ENCODE results near the gene RPRML. TPM values are rescaled to one million over a fixed set of nuclear protein-coding genes. Genes with fewer than 3 reads are reported as not detected.
A peak's percentile ranks its signal among the peaks of the same experiment; 100 is the strongest.

The RPRML gene
- total and polyA plus RNA-seq, 7 experiments from 2014 or later: not detected

DNA sequence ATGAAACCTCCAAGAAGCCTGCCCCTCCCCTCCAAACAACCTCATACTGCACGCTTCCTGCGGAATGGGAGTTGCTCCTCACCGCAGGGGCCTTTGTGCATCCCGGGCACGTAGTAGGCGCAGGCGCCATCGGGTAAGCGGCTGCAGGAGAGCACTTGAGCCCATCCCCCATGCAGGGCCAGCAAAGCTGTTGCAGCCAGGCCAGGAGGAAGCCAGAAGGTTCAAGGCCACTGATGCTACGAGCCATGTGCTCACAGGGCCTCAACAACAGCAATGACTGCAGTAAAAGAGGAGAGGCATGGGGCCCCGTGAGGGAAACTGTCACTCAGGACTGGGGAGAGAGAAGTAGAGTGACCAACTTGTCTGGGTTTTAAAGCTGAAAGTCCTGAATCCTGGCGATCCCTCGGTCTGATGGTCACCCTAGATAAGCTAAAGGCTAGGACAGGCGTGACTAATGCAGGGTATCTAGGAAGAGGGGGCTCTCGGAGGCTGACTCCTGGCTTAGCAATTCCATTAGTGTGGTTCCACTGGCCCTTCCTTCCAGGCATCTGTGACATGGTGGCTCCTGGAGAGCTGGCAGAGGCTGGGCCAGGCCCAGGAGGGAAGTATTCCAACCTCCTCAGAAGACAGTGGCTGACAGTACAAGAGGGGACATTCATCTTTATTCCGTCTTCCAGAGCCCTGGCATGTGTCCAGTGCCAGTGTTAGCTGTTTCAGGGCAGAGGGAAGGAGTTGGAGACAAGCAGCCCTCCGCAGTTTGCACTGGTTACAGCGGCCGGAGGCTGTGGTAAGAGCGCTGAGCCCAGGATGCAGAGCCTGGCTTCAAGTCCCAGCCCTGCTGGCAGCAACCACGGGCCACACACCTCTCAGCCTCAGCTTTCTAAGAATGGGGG is 35.3 kb downstream of the RPRML start:
- peaks cover 15 to 34% (median 23%) of the 10 kb centered on the region in 7 donors for H3K4me1 Mint-ChIP-seq
- Histone ChIP-seq H3K27me3 (ENCODE audit: control insufficient read depth in 2 of 2, insufficient read depth in 2 of 2, low read length in 2 of 2) (no peaks in the 10 kb centered on the region), H3K36me3 (ENCODE audit: control insufficient read depth in 2 of 3, insufficient read depth in 3 of 3, low read length in 3 of 3) (peaks cover 0 to 25% (median 0%) of the 10 kb centered on the region in 3 experiments), H3K4me1 (ENCODE audit: control insufficient read depth in 2 of 2, insufficient read depth in 2 of 2, low read length in 2 of 2) (peaks cover 0 to 10% of the 10 kb centered on the region in 2 donors), H3K9me3 (ENCODE audit: control insufficient read depth in 2 of 3, low read length in 3 of 3) (no peaks in the 10 kb centered on the region), H3K27ac (ENCODE audit: low read depth, low read length) (no peak overlapping the region), H3K4me3 (ENCODE audit: low read length) (no peak overlapping the region)
- ATAC-seq (no peak), DNase-seq (peak in 3 of 9 donors; percentile 7 to 17 (median 10))
- H3K4me3 Mint-ChIP-seq: peak overlapping the region in 8 of 10 donors; percentile 19 to 74 (median 62)
- H3K27me3 Mint-ChIP-seq: no peaks in the 10 kb centered on the region
- CTCF ChIA-PET: interaction anchor here (0.8 to 1.4 kb wide), 3 partner anchors 9 to 373 kb away, joined by 3 to 4 read pairs (median 3); no protein-coding TSS in a partner anchor
- peaks cover 0 to 2% (median 0%) of the 10 kb centered on the region in 11 donors for H3K9me3 Mint-ChIP-seq
- intact Hi-C loops (cut with micrococcal nuclease): loop anchor here (2.0 to 5.0 kb wide), 3 partner anchors 57 to 674 kb away; no protein-coding TSS in a partner anchor
- POLR2A ChIA-PET: interaction anchor here (1.1 kb wide), 1 partner anchor 381 kb away, joined by 3 read pairs; no protein-coding TSS in a partner anchor
- peaks cover 0 to 16% (median 3%) of the 10 kb centered on the region in 5 donors for H3K36me3 Mint-ChIP-seq
- H3K27ac Mint-ChIP-seq: peak overlapping the region; percentile 13 to 92 (median 69)

DNA sequence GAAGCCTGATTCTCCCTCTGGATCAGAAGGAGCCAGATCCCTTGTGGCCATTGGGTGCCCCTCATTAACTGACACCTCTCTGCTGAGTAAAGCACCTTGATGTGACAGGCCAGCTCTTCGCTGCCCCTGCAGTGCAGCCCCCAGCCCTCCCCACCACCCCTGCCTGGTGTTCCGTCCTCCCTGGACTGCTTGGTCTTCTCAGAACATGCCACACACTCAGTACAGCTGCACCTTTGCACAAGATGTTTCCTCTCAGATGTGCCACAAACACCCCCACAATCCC is 35.9 kb downstream of the RPRML start:
- Mint-ChIP-seq H3K9me3 (peaks cover 0 to 2% (median 0%) of the 10 kb centered on the region in 11 donors), H3K36me3 (peaks cover 0 to 15% (median 4%) of the 10 kb centered on the region in 5 donors), H3K4me1 (peaks cover 15 to 34% (median 23%) of the 10 kb centered on the region in 7 donors), H3K27ac (peak overlapping the region in 6 of 9 donors; percentile 63 to 92 (median 75)), H3K27me3 (no peaks in the 10 kb centered on the region), H3K4me3 (peak overlapping the region in 8 of 10 donors; percentile 19 to 74 (median 62))
- Histone ChIP-seq H3K4me3 (ENCODE audit: low read length) (no peak overlapping the region), H3K27me3 (ENCODE audit: control insufficient read depth in 2 of 2, insufficient read depth in 2 of 2, low read length in 2 of 2) (no peaks in the 10 kb centered on the region), H3K27ac (ENCODE audit: low read depth, low read length) (no peak overlapping the region), H3K4me1 (ENCODE audit: control insufficient read depth in 2 of 2, insufficient read depth in 2 of 2, low read length in 2 of 2) (peaks cover 0 to 10% of the 10 kb centered on the region in 2 donors), H3K9me3 (ENCODE audit: control insufficient read depth in 2 of 3, low read length in 3 of 3) (no peaks in the 10 kb centered on the region), H3K36me3 (ENCODE audit: control insufficient read depth in 2 of 3, insufficient read depth in 3 of 3, low read length in 3 of 3) (peaks cover 0 to 27% (median 0%) of the 10 kb centered on the region in 3 experiments)
- DNase-seq: no peak
- POLR2A ChIA-PET: no interaction called here
- CTCF ChIA-PET: interaction anchor here (1.1 to 2.7 kb wide), 3 partner anchors 8 to 374 kb away, joined by 3 to 14 read pairs (median 6); no protein-coding TSS in a partner anchor
- intact Hi-C loops (cut with micrococcal nuclease): loop anchor here (2.0 to 5.0 kb wide), 3 partner anchors 58 to 674 kb away; no protein-coding TSS in a partner anchor
- ATAC-seq: no peak

DNA sequence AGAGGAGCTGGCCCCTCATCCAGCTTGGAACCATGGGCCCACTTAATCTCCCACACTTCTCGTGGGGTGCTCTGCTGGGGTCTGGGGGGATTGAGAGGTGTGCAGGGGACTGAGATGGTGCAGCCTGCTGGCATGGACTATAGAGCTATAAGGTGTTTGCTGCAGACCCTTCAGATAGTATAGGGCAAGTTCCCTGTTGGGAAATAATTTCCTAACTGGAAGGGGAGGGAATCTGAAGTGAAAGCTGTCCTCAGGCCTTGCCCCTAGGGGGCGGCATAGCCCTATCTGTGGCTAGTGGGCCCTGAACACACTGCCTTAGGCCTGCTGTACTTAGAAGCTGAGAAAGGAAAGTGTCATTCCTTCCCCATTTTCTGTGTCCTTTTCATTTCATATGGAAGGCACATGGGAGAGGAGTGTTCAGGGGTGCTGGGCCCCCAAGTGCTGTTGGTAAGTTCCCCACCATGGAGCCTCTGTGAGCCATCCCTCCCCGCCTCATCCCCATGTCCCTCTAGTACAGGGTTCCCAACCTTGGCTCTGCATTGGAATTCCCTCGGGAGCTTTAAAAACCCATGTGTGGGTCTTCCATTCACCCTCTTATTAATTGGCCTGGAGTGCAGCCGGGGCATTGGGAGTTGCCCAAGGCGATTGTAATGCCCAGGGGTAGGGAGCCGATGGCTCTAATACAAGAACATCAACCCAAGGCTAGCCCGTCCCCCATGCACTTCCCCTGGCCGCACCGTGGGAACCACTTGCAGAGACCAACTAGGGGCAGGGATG is 36.4 kb downstream of the RPRML start:
- Histone ChIP-seq H3K27me3 (ENCODE audit: control insufficient read depth in 2 of 2, insufficient read depth in 2 of 2, low read length in 2 of 2) (no peaks in the 10 kb centered on the region), H3K4me1 (ENCODE audit: control insufficient read depth in 2 of 2, insufficient read depth in 2 of 2, low read length in 2 of 2) (peaks cover 0 to 10% of the 10 kb centered on the region in 2 donors), H3K27ac (ENCODE audit: low read depth, low read length) (no peak overlapping the region), H3K9me3 (ENCODE audit: control insufficient read depth in 2 of 3, low read length in 3 of 3) (no peaks in the 10 kb centered on the region), H3K36me3 (ENCODE audit: control insufficient read depth in 2 of 3, insufficient read depth in 3 of 3, low read length in 3 of 3) (peaks cover 0 to 31% (median 2%) of the 10 kb centered on the region in 3 experiments), H3K4me3 (ENCODE audit: low read length) (no peak overlapping the region)
- Mint-ChIP-seq H3K9me3 (peaks cover 0 to 2% (median 0%) of the 10 kb centered on the region in 11 donors), H3K27me3 (no peaks in the 10 kb centered on the region), H3K27ac (peak overlapping the region in 6 of 9 donors; percentile 20 to 81 (median 71)), H3K4me1 (peaks cover 15 to 34% (median 23%) of the 10 kb centered on the region in 7 donors), H3K4me3 (no peak overlapping the region), H3K36me3 (peaks cover 0 to 15% (median 4%) of the 10 kb centered on the region in 5 donors)
- DNase-seq: peak in 7 of 9 donors; percentile 21 to 50 (median 30)
- ChIA-PET CTCF (interaction anchor here (1.1 to 2.7 kb wide), 7 partner anchors 9 to 673 kb away, joined by 3 to 14 read pairs (median 4); no protein-coding TSS in a partner anchor), POLR2A (no interaction called here)
- intact Hi-C loops (cut with micrococcal nuclease): loop anchor here (1.0 to 5.0 kb wide), 4 partner anchors 58 to 675 kb away; no protein-coding TSS in a partner anchor
- peak; percentile 68 for ATAC-seq

DNA sequence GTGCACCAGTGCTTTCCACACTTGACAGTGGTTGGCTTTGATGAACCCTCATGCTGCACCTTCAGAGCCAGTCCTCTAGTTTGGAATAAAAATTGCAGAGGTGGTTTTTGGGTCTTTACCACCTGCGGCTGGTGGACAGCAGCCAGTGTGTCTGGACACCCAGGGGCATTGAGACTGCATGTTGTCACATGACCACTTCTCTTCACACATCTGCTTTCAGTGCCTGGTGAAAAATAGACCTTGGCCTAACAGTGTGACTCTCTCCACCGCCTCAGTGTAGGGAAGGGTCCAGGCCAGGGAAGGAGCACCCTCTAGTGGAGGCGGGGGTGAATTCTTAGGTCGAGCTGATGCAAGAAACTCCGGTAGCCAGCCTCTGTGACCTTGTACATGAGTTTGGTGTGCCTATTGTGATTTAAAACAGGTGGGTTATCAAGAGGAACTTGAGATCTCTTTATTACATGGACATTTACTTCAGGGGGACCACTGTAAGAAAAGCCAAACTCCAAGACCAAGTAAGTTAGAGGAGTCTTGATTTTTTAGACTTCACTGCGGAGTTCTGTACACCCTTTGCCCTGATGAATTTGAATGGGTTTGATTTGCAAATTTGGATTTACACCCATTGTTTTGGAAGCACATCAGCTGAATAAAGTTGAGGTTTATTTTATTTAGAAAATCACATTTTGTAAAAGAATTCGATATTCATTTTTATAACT is 38.2 kb downstream of the RPRML start:
- Histone ChIP-seq H3K27me3 (ENCODE audit: control insufficient read depth in 2 of 2, insufficient read depth in 2 of 2, low read length in 2 of 2) (no peaks in the 10 kb centered on the region), H3K4me3 (ENCODE audit: low read length) (no peak overlapping the region), H3K4me1 (ENCODE audit: control insufficient read depth in 2 of 2, insufficient read depth in 2 of 2, low read length in 2 of 2) (peaks cover 0 to 10% of the 10 kb centered on the region in 2 donors), H3K9me3 (ENCODE audit: control insufficient read depth in 2 of 3, low read length in 3 of 3) (no peaks in the 10 kb centered on the region), H3K36me3 (ENCODE audit: control insufficient read depth in 2 of 3, insufficient read depth in 3 of 3, low read length in 3 of 3) (peaks cover 5 to 48% (median 7%) of the 10 kb centered on the region in 3 experiments), H3K27ac (ENCODE audit: low read depth, low read length) (no peak overlapping the region)
- CTCF ChIA-PET: interaction anchor here (0.6 to 2.7 kb wide), 5 partner anchors 10 to 372 kb away, joined by 3 to 14 read pairs (median 3); no protein-coding TSS in a partner anchor
- Mint-ChIP-seq H3K4me1 (peaks cover 15 to 34% (median 23%) of the 10 kb centered on the region in 7 donors), H3K27ac (peak overlapping the region in 6 of 9 donors; percentile 13 to 70 (median 46)), H3K4me3 (no peak overlapping the region), H3K27me3 (no peaks in the 10 kb centered on the region), H3K36me3 (peaks cover 3 to 23% (median 4%) of the 10 kb centered on the region in 5 donors), H3K9me3 (peaks cover 0 to 2% (median 0%) of the 10 kb centered on the region in 11 donors)
- POLR2A ChIA-PET: no interaction called here
- intact Hi-C loops (cut with micrococcal nuclease): loop anchor here (1.0 to 5.0 kb wide), 5 partner anchors 16 to 676 kb away; no protein-coding TSS in a partner anchor
- ATAC-seq (peak; percentile 89), DNase-seq (peak; percentile 31 to 69 (median 62))

DNA sequence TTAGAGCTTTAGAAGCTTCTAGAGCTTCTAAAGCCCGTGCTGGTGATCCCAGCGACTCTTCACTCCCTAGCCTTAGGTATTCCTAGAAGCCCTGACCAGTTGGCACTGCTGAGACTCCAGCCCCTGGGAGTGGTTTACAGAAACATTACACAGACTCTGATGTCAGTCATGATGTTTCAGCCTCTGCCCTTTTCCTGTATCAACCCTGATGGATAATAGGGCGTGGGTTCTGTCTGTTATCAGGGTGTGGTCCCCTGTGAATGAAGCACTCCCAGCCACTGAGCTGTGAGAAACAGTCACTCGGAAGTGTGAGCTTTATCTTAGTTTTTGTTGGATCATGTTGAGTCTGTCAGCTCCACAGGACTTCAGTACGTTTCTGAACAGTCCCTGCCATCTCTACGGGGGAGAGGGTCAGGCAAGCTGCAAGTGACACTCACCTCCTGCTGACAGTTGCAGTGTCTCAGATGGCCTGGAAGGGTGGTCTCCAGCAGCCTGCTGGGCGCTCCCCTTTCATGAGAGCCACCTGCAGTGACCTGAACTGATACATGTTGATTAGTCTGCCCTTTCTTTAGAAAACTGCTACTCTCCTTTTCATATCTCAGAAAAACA is 43.3 kb downstream of the RPRML start:
- H3K4me3 Mint-ChIP-seq: no peak overlapping the region

More for the DNA sequence above, 43.3 kb downstream of the RPRML start:
- Histone ChIP-seq H3K9me3 (ENCODE audit: control insufficient read depth in 2 of 3, low read length in 3 of 3) (no peaks in the 10 kb centered on the region), H3K4me1 (ENCODE audit: control insufficient read depth in 2 of 2, insufficient read depth in 2 of 2, low read length in 2 of 2) (no peaks in the 10 kb centered on the region), H3K36me3 (ENCODE audit: control insufficient read depth in 2 of 3, insufficient read depth in 3 of 3, low read length in 3 of 3) (peaks cover 26 to 98% (median 27%) of the 10 kb centered on the region in 3 experiments), H3K27me3 (ENCODE audit: control insufficient read depth in 2 of 2, insufficient read depth in 2 of 2, low read length in 2 of 2) (no peaks in the 10 kb centered on the region), H3K4me3 (ENCODE audit: low read length) (no peak overlapping the region), H3K27ac (ENCODE audit: low read depth, low read length) (no peak overlapping the region)
- H3K4me1 Mint-ChIP-seq: peaks cover 0 to 5% (median 0%) of the 10 kb centered on the region in 7 donors
- DNase-seq (no peak), ATAC-seq (no peak)
- intact Hi-C loops (cut with micrococcal nuclease): no loop called here
- peak overlapping the region in 2 of 9 donors; percentile 28 to 52 for H3K27ac Mint-ChIP-seq
- H3K36me3 Mint-ChIP-seq: peaks cover 7 to 59% (median 13%) of the 10 kb centered on the region in 5 donors
- ChIA-PET CTCF (interaction anchor here (0.5 to 1.3 kb wide), 2 partner anchors 81 to 94 kb away, joined by 3 read pairs; no protein-coding TSS in a partner anchor), POLR2A (no interaction called here)
- no peaks in the 10 kb centered on the region for H3K27me3 Mint-ChIP-seq
- H3K9me3 Mint-ChIP-seq: no peaks in the 10 kb centered on the region
